GM12878 (cell line): ENCODE measurements around the gene IGF2BP2. TPM values are rescaled to one million over a fixed set of nuclear protein-coding genes. Genes with fewer than 3 reads are reported as not detected.
A peak's percentile ranks its signal among the peaks of the same experiment; 100 is the strongest.

Experiments used
- ATAC-seq: fragments of 200-7000 bp; cut with Tn5 transposase; 3 replicates; pipeline ENCODE4 v1.9.1; 2020; ENCODE audit warnings: mild to moderate bottlenecking, moderate library complexity
- BruUV-seq: library from RNA; stranded (reverse); fragments of 400-500 nt; replicated peaks from 2 replicates; lab custom pipeline; 2021; lab: Mats Ljungman, UMichigan
- CTCF ChIA-PET: fragments of 300-600 bp; sonication (Branson Sonifier 250); formaldehyde crosslinking; extraction: SDS; loops from one replicate; lab custom pipeline; 2021; ENCODE audit warnings: inconsistent platforms; lab: Yijun Ruan, JAX
- POLR2A ChIA-PET: fragments of 350-600 bp; formaldehyde crosslinking; extraction: SDS; loops from one replicate; lab custom pipeline; 2021; ENCODE audit warnings: inconsistent platforms; lab: Charles Lee
- RAD21 ChIA-PET: fragments of 300-600 bp; sonication (Branson Sonifier 250); formaldehyde crosslinking; loops from one replicate; lab custom pipeline; 2023; ENCODE audit warnings: antibody characterized with exemption; ENCODE audit not compliant: unreplicated experiment; lab: Charles Lee
- SMC1A ChIA-PET: fragments of 300-600 bp; sonication (Branson Sonifier 250); formaldehyde crosslinking; loops from one replicate; lab custom pipeline; 2023; ENCODE audit not compliant: unreplicated experiment, uncharacterized antibody; lab: Charles Lee
- DNase-seq: peaks from one replicate; pipeline ENCODE4 v3.0.0-alpha.2; 2011; ENCODE audit warnings: low read depth, low spot score
- FAIRE-seq: peaks from 3 replicates; lab custom pipeline; 2011; peaks lifted over from hg19 to GRCh38; lab: Jason Lieb, UNC
- H2AFZ ChIP-seq: 2 replicates; pipeline ENCODE4 v1.6.0; 2011; ENCODE audit warnings: low read depth, low read length, control low read depth; ENCODE audit not compliant: control insufficient read depth
- H3K27ac ChIP-seq: 2 replicates; pipeline ENCODE4 v1.5.1; 2011; ENCODE audit warnings: control low read depth; ENCODE audit not compliant: control insufficient read depth, insufficient read depth
- H3K27me3 ChIP-seq, 2 experiments: replicated peaks in 1 of 2; 2 replicates each; pipeline versions ENCODE4 v1.6.0 to v1.6.1; 2011; ENCODE audit warnings: low read length in 1 of 2; ENCODE audit not compliant: control insufficient read depth in 2 of 2, insufficient read depth in 2 of 2
- H3K36me3 ChIP-seq, 2 experiments: 2 replicates each; pipeline ENCODE4 v1.5.1; 2011; ENCODE audit warnings: low read length in 1 of 2; ENCODE audit not compliant: control insufficient read depth in 2 of 2, insufficient read depth in 2 of 2
- H3K4me1 ChIP-seq: 2 replicates; pipeline ENCODE4 v1.6.1; 2011; ENCODE audit warnings: mild to moderate bottlenecking, low read length, moderate library complexity, mixed read lengths; ENCODE audit not compliant: control insufficient read depth, insufficient read depth
- H3K4me2 ChIP-seq: 2 replicates; pipeline ENCODE4 v1.6.0; 2011; ENCODE audit warnings: control low read depth; ENCODE audit not compliant: control insufficient read depth, insufficient read depth
- H3K4me3 ChIP-seq: fragments of 200-600 bp; sonication (generic); 2 replicates; pipeline ENCODE4 v1.5.1; 2016
- H3K79me2 ChIP-seq: 2 replicates; pipeline ENCODE4 v1.6.0; 2011; ENCODE audit warnings: low read length; ENCODE audit not compliant: control insufficient read depth, insufficient read depth
- H3K9ac ChIP-seq: 2 replicates; pipeline ENCODE4 v1.8.0; 2011; ENCODE audit warnings: low read length, control low read depth, mixed read lengths; ENCODE audit not compliant: control insufficient read depth, insufficient read depth
- H3K9me3 ChIP-seq: replicated peaks from 3 replicates; pipeline ENCODE4 v1.5.1; 2011; ENCODE audit warnings: mild to moderate bottlenecking, low read length; ENCODE audit not compliant: control insufficient read depth, insufficient read depth
- H4K20me1 ChIP-seq: 2 replicates; pipeline ENCODE4 v1.6.0; 2011; ENCODE audit not compliant: control insufficient read depth, insufficient read depth
- ATF3 ChIP-seq: IDR thresholded peaks from 2 replicates; pipeline ENCODE4 v1.6.1; 2011; ENCODE audit warnings: low read depth, mild to moderate bottlenecking, low read length, moderate library complexity, borderline replicate concordance; ENCODE audit errors: extremely low read depth
- ZBTB40 ChIP-seq: fragments of 450-650 bp; IDR thresholded peaks from 2 replicates; pipeline ENCODE4 v1.6.1; 2016; ENCODE audit warnings: mild to moderate bottlenecking, moderate library complexity, borderline replicate concordance
- WGBS: methylation state at CpG from one replicate; pipeline ENCODE4 v1.1.6; 2016; ENCODE audit warnings: low lambda C conversion rate; ENCODE audit not compliant: insufficient replicate concordance, insufficient coverage; ENCODE audit errors: missing lambda C conversion rate; 5-methylcytosine and 5-hydroxymethylcytosine counted together
- in situ Hi-C: fragments of 300-500 bp; cut with MboI; formaldehyde crosslinking; loops from 9 replicates; pipeline ENCODE4 v1.14.3; 2018; ENCODE audit warnings: mixed read lengths
- intact Hi-C: fragments of 100-400 bp; cut with micrococcal nuclease; formaldehyde crosslinking; loops from one replicate; pipeline ENCODE4 v1.14.2; 2022; ENCODE audit not compliant: unreplicated experiment
- polyA plus RNA-seq, 11 experiments: library from polyadenylated mRNA; depleted of rRNA in 4 of 11; unstranded in 6 of 11; stranded (reverse) in 5 of 11; fragments of >200 nt; fragmentation: Nextera tagmentation in 4 of 11; fragmentation: Illumina TruSeq in 1 of 11; extraction: Ambion mirVana in 4 of 11; extraction: Trizol in 1 of 11; gene quantifications; 1 replicate in 1 of 11; 2 replicates in 10 of 11; pipeline versions ENCODE4 v1.2.1 to v1.2.3, GENCODE V29; 2011 to 2016; ENCODE audit warnings: inconsistent platforms in 2 of 11, missing spikeins in 2 of 11, low read depth in 1 of 11
- total RNA-seq, 4 experiments: library from RNA; depleted of rRNA in 3 of 4; stranded (reverse); fragments of >200 nt in 3 of 4; fragmentation: Illumina TruSeq in 1 of 4; extraction: Trizol in 1 of 4; gene quantifications; 2 replicates each; pipeline versions ENCODE4 v1.2.1 to v1.2.3, GENCODE V29; 2013 to 2021

IGF2BP2 gene
- total and polyA plus RNA-seq, 10 of the 15 experiments (the other 5 are each of a cell fraction or from before 2014, with no cell fraction given) = 0.25 to 0.72 TPM; not detected in 8

GRCh38 chr3:185717627-185718402 is 107.0 kb downstream of the IGF2BP2 start:
- no peak for FAIRE-seq
- in situ Hi-C loops (no loop called here), intact Hi-C loops (no loop called here)
- no peak overlapping the region for H3K27ac ChIP-seq
- POLR2A ChIA-PET = interaction anchor here (0.5 kb wide), 1 partner anchor 169 kb away, joined by 5 read pairs; no protein-coding TSS in a partner anchor
- H2AFZ ChIP-seq = no peak overlapping the region
- WGBS = 61% methylated on average over 9 of the region's 9 CpGs
- H3K4me3 ChIP-seq = no peak overlapping the region
- BruUV-seq = no TSS peak
- no peak overlapping the region for H3K4me2 ChIP-seq
- RAD21 ChIA-PET = no interaction called here
- peak; percentile 37; the same call in 1 of the 2 replicates for TF ChIP-seq ZBTB40
- no peak for TF ChIP-seq ATF3
- SMC1A ChIA-PET = no interaction called here
- no peak for ATAC-seq
- CTCF ChIA-PET = no interaction called here
- H3K4me1 ChIP-seq = no peaks in the 10 kb centered on the region
- H3K27me3 ChIP-seq = peaks cover 0 to 4% of the 10 kb centered on the region in 2 experiments; a peak in 3 of 4 replicates
- no peak overlapping the region for H3K9ac ChIP-seq
- no peaks in the 10 kb centered on the region for H4K20me1 ChIP-seq
- no peak for DNase-seq
- H3K79me2 ChIP-seq = no peaks in the 10 kb centered on the region
- H3K36me3 ChIP-seq = no peaks in the 10 kb centered on the region
- no peaks in the 10 kb centered on the region; the same call in 2 of the 3 replicates for H3K9me3 ChIP-seq
